Pancreas (tissue), 10 donors: Measurements from ENCODE around the gene INTS14. TPM values are rescaled to one million over a fixed set of nuclear protein-coding genes. Genes with fewer than 3 reads are reported as not detected.
"Not testable (repeated sequence)": the region's sequence is repeated elsewhere in the genome, so short reads cannot be mapped to it uniquely, and the experiment has no call there.

Source experiments
- ATAC-seq, 4 donors: fragments of 200-7000 bp; cut with Tn5 transposase; one replicate each; pipeline versions ENCODE4 v1.8.0 to v1.9.1; 2020; ENCODE audit warnings: mild to moderate bottlenecking in 4 of 4, moderate library complexity in 4 of 4
- DNase-seq, 6 donors: peaks; one replicate each; pipeline ENCODE4 v3.0.0-alpha.2; 2020
- FAIRE-seq: peaks from 2 replicates; lab custom pipeline; 2012; peaks lifted over from hg19 to GRCh38; lab: Jason Lieb, UNC
- H3K27ac ChIP-seq, 4 donors: fragments of 200-600 bp; sonication (generic); 1 replicate in 3 of 4; 2 replicates in 1 of 4; pipeline versions ENCODE4 v1.5.0 to v1.8.0; 2020
- H3K27me3 ChIP-seq, 4 donors: fragments of 200-600 bp; one replicate each; pipeline ENCODE4 v1.8.0; 2021
- H3K36me3 ChIP-seq, 3 donors: fragments of 200-600 bp; sonication (generic) in 1 of 3; one replicate each; pipeline versions ENCODE4 v1.5.0 to v1.8.0; 2020 to 2021
- H3K4me1 ChIP-seq, 3 donors: fragments of 200-600 bp; one replicate each; pipeline ENCODE4 v1.8.0; 2021
- H3K4me3 ChIP-seq, 4 donors: fragments of 200-600 bp; sonication (generic) in 2 of 4; one replicate each; pipeline versions ENCODE4 v1.5.0 to v1.8.0; 2020 to 2021
- H3K9me3 ChIP-seq, 4 donors: fragments of 200-600 bp; one replicate each; pipeline ENCODE4 v1.8.0; 2021
- WGBS, 2 donors: extraction: QIAGEN DNeasy Blood & Tissue Kit; methylation state at CpG; one replicate each; pipeline ENCODE4 v1.1.7; 2013; 5-methylcytosine and 5-hydroxymethylcytosine counted together
- intact Hi-C, 3 donors: fragments of 100-400 bp; cut with DNase I; formaldehyde crosslinking; loops; one replicate each; pipeline versions ENCODE4 v1.11.1 to v1.14.2; 2022
- polyA plus RNA-seq, 2 donors: library from polyadenylated mRNA; stranded (reverse); fragments of 200-250 nt; gene quantifications; one replicate each; pipeline ENCODE4 v1.2.3, GENCODE V29; 2013
- total RNA-seq, 6 donors: library from RNA; stranded (reverse); fragmentation: NEBNext Ultra II Directional in 4 of 6; extraction: Animal tissue kit (Norgen Biotek cat#: 25700) in 4 of 6; gene quantifications; one replicate each; pipeline versions ENCODE4 v1.2.1 to v1.2.4, GENCODE V29; 2021 to 2023
- TF ChIP-seq, protein P1 (sequence below), 4 donors: fragments of 200-600 bp; sonication (generic) in 3 of 4; IDR thresholded peaks; one replicate each; pipeline versions ENCODE4 v1.5.0 to v1.8.0; 2021; ENCODE audit warnings: antibody characterized with exemption in 4 of 4
- donor health status: healthy with polysubstance abuse.
- donor health status: DM: no; HTN: no; CAD: no; lungs with moderate emphysema.
- donor health status: DM: no; HTN: no; CAD: no.
- donor health status: control.
- donor health status: control.
- donor health status: Bipolar disorder and iron deficiency.
- donor health status: DM: yes; HTN: yes; CAD: no.
- donor health status: DM: no; HTN: no; CAD: no.
- donor health status: DM: no; HTN: no; CAD: no.
- donor health status: DM: yes; HTN: yes; CAD: no.

The INTS14 gene
- total and polyA plus RNA-seq, 8 donors, result 11.0 to 25.0 (median 13.5) TPM

DNA sequence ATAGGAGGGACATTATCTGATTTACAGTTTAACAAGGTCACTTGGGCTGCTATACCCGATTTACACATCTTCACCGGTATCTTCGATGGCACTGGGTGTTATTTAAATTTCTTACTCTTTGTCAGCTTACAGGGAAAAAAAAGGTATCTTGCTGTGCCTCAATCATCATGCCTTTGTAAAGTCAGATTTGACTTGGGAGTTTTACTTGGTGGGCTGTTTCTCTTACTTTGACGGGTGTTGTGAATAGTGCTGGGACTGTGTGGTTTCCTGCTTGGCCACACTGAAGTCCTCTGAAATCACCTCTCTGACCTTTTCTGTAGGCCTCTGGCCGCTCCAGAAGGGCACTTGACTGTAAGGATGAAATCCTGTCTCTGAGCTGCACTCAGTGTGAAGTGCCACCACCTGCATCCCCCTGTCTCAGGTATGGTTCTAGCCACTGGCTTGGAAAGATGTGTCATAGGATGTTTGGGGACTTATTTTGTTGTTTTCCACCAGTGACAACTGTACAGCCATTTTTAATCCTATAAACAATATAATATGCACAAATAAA lies 7.7 kb upstream of the INTS14 start:
- Histone ChIP-seq H3K4me1 (no peaks in the 10 kb centered on the region), H3K9me3 (no peaks in the 10 kb centered on the region), H3K27ac (no peak overlapping the region), H3K4me3 (no peak overlapping the region), H3K36me3 (no peaks in the 10 kb centered on the region), H3K27me3 (no peaks in the 10 kb centered on the region)
- ATAC-seq (no peak), DNase-seq (no peak), FAIRE-seq (no peak)
- TF ChIP-seq, protein P1, sequence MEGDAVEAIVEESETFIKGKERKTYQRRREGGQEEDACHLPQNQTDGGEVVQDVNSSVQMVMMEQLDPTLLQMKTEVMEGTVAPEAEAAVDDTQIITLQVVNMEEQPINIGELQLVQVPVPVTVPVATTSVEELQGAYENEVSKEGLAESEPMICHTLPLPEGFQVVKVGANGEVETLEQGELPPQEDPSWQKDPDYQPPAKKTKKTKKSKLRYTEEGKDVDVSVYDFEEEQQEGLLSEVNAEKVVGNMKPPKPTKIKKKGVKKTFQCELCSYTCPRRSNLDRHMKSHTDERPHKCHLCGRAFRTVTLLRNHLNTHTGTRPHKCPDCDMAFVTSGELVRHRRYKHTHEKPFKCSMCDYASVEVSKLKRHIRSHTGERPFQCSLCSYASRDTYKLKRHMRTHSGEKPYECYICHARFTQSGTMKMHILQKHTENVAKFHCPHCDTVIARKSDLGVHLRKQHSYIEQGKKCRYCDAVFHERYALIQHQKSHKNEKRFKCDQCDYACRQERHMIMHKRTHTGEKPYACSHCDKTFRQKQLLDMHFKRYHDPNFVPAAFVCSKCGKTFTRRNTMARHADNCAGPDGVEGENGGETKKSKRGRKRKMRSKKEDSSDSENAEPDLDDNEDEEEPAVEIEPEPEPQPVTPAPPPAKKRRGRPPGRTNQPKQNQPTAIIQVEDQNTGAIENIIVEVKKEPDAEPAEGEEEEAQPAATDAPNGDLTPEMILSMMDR (IDR thresholded peaks at IDR 0.05), result no peak
- intact Hi-C loops, result no loop called here
- WGBS, 2 donors, result 62 to 72% methylated on average over 5 of the region's 5 CpGs

DNA sequence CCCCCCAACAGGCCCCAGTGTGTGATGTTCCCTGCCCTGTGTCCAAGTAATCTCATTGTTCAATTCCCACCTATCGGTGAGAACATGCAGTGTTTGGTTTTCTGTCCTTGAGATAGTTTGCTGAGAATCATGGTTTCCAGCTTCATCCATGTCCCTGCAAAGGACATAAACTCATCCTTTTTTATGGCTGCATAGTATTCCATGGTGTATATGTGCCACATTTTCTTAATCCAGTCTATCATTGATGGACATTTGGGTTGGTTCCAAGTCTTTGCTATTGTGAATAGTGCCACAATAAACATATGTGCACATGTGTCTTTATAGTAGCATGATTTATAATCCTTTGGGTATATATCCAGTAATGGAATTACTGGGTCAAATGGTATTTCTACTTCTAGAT lies 5.0 kb upstream of the INTS14 start:
- H3K4me3 ChIP-seq, intact Hi-C loops, H3K27ac ChIP-seq, DNase-seq, H3K4me1 ChIP-seq, ATAC-seq, H3K9me3 ChIP-seq, H3K36me3 ChIP-seq, H3K27me3 ChIP-seq, FAIRE-seq: not testable (repeated sequence)
- WGBS, 2 donors, result 94 to 100% methylated on average over 1 of the region's 1 CpG

DNA sequence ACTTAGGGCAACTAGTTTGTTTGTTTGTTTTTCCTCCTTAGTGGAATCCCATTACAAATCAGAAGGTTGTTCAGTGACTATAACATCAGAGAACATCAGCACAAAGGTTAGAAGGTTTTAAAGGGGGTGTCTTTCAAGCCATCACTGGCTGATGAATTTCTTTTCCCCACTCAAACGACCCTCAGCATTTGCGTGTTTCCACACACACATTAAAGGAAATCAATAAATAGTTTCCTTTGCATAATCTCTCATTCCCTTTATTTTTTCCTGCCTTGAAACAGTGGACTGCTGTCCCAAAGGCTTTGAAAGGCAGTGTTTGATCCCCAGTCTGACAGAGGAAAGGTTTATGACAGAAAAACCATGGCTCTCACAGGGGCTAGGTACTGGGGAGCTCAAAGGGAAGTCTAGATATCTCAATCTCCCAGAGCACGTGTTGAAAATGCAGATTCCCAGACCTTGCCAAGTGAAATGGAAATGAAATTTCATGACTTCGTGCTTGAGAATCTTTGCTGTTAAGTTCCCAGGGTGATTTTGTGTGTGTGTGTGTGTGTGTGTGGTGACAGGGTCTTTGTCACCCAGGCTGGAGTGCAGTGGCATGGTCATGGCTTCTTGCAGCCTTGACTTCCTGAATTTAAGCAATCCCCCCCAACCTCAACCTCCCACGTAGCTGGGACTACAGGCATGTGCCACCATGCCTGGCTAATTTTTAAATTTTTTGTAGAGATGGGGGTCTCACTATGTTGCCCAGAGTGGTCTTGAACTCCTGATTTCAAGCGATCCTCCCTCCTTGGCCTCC lies 2.2 kb upstream of the INTS14 start:
- Histone ChIP-seq H3K36me3 (no peaks in the 10 kb centered on the region), H3K4me3 (no peak overlapping the region), H3K4me1 (peaks cover 6 to 19% (median 12%) of the 10 kb centered on the region in 3 donors), H3K27me3 (no peaks in the 10 kb centered on the region), H3K9me3 (no peaks in the 10 kb centered on the region), H3K27ac (no peak overlapping the region)
- intact Hi-C loops, result no loop called here
- WGBS, 2 donors, result 47 to 55% methylated on average over 6 of the region's 6 CpGs
- no peak for ATAC-seq
- TF ChIP-seq, protein P1 (IDR thresholded peaks at IDR 0.05), result no peak
- DNase-seq, result no peak
- FAIRE-seq, result no peak

DNA sequence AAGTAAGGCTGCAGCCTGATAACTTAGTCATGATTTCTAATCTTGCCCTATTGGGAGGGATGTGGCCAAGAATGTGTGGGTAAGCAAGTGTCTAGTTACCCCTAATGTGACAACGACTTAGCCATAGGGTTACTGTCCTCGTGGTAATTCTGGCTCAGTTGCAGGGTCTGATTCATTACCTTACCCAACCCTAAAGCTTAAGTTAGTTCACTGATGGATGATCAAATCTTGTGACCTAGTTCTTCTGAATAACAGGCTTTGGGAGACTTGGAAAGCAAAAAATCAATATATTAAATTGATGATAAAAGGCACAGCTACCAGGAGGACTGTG lies 1.6 kb upstream of the INTS14 start:
- no peak overlapping the region for H3K27ac ChIP-seq
- TF ChIP-seq, protein P1 (IDR thresholded peaks at IDR 0.05), result no peak
- WGBS, 2 donors, result 18% methylated on average over 2 of the region's 2 CpGs
- no peaks in the 10 kb centered on the region for H3K36me3 ChIP-seq
- DNase-seq (no peak), ATAC-seq (no peak), FAIRE-seq (no peak)
- H3K4me1 ChIP-seq, result peaks cover 6 to 19% (median 12%) of the 10 kb centered on the region in 3 donors
- no peaks in the 10 kb centered on the region for H3K27me3 ChIP-seq
- no peaks in the 10 kb centered on the region for H3K9me3 ChIP-seq
- H3K4me3 ChIP-seq, result no peak overlapping the region
- intact Hi-C loops, result no loop called here

DNA sequence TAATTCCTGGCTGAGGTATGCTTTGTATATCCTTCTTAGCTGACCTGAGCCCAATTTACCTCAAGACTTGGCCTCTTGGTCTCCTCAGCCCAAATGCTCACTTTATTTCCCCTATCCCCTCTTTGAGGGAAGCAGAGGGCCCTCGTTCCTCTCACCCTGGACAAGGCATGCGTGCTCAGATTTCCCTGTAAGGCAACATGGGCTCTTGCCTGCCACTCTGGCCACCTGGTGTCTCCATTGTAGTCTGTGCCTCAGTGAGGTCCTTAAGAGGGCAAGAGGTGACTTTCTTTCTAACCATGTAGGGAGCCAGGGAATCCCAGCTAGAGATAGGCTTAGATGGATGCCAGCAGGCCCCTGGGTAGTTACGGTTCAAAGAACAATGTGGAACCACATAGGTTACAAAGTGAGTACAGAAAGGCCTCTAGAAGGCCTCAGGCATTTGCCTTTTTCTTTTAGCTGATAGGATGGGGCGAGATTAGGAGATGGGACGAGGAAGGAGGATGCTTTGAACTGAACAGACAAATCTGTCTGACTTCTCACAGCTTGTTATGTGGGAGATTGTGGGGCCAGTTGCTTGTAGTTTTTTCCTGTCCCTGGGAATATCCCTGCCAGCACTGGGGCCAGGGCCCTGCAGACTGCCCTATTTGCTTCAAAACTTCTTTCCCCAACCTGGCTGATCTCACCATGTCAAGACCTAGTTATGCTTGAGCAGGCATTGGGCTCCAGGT lies 1.1 kb upstream of the INTS14 start:
- Histone ChIP-seq H3K9me3 (no peaks in the 10 kb centered on the region), H3K36me3 (no peaks in the 10 kb centered on the region), H3K4me1 (peaks cover 6 to 19% (median 12%) of the 10 kb centered on the region in 3 donors), H3K4me3 (peak overlapping the region; percentile 72 to 91 (median 75)), H3K27me3 (no peaks in the 10 kb centered on the region), H3K27ac (peak overlapping the region; percentile 75 to 92 (median 88))
- FAIRE-seq, result no peak
- 86 to 87% methylated on average over 5 of the region's 5 CpGs for WGBS, 2 donors
- intact Hi-C loops, result no loop called here
- TF ChIP-seq, protein P1 (IDR thresholded peaks at IDR 0.05), result no peak
- ATAC-seq, result no peak
- no peak for DNase-seq
